ENCODE measurements around the gene DGKE. TPM values are rescaled to one million over a fixed set of nuclear protein-coding genes. Genes with fewer than 3 reads are reported as not detected.

The DGKE gene
- total and polyA plus RNA-seq, 2 of the 13 experiments (the other 11 are each of a cell fraction or from before 2014, with no cell fraction given), result 3.2 to 5.3 TPM

DNA sequence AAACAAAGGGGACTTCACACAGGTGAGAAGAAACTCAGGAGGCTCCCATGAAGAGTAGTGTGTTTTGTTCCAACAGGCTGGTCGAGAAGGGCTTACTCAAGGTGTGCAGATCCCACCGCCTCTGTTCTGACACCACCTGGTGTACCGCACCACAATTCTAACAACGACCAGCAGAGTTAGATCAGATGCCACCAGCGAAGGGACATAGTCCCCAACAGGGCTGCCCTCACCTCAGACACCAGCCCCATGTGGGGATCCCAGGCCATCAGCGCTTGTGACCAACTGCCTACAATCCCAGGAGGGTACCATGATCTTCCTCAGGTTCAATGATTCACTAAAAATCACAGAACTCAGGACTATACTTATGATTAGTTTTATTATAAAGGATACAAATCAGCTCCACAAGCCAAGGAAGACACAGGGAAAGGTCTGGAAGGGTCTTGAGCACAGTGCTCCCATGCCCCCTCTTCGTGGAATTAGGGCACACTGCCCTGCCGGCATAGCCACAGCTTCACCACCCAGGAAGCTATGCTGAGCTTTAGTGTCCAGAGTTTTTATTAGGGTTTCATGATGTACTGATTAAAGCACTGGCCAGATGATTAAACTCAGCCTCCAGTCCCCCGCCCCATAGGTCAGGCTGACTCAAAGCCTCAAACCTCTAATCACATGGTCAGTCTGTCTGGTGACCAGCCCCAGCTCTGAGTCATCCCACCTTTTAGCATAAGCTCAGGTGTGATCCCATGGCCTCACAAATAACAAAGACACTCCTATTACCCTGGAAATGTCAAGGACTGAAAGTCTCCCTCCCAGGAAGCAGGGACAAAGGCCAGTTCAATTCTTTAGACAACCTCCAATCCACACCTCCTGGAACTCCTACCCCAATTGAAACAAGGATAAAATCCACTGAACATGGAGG is 53.9 kb downstream of the DGKE start (continued):
- TF ChIP-seq ZNF572 (CRISPR knock-in tag; IDR thresholded peaks at IDR 0.05), result no peak
- TF ChIP-seq, protein P1, sequence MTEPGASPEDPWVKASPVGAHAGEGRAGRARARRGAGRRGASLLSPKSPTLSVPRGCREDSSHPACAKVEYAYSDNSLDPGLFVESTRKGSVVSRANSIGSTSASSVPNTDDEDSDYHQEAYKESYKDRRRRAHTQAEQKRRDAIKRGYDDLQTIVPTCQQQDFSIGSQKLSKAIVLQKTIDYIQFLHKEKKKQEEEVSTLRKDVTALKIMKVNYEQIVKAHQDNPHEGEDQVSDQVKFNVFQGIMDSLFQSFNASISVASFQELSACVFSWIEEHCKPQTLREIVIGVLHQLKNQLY (CRISPR knock-in tag; IDR thresholded peaks at IDR 0.05), result no peak

DNA sequence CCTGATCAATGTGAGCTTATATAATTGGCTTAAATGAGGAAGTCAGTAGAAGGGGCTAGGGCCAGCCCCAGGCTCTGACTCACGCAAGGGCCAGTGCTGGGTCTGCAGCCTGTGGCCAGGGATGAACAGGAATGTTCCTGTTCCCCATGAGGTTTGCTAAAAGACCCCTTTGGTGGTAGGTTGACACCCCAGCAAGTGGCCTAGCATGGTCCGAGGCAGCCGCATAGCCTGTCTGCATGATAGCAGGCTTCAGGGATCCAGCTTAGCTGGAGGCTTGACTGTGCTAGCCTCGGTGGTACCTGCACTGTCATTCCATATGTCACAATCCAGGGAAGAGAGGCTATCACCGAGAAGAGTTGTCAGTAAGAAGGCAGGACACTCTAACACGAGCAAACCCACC is 56.4 kb downstream of the DGKE start:
- no peak for ATAC-seq
- 100% methylated on average over 4 of the region's 6 CpGs for WGBS (ENCODE audit: low lambda C conversion rate)
- BruUV-seq (replicated peaks), result no TSS peak

More for the DNA sequence above, 56.4 kb downstream of the DGKE start:
- Histone ChIP-seq H3K36me3 (replicated peaks in 1 of 2; ENCODE audit: control insufficient read depth in 1 of 2, insufficient read depth in 2 of 2, low read length in 2 of 2) (peaks cover 28 to 52% of the 10 kb centered on the region in 2 experiments), H3K79me2 (ENCODE audit: insufficient read depth, low read length) (no peaks in the 10 kb centered on the region), H3K9ac (ENCODE audit: insufficient read depth, low read depth, low read length) (no peak overlapping the region), H3K27me3 (ENCODE audit: control insufficient read depth in 1 of 2, insufficient read depth in 2 of 2, low read length in 2 of 2) (no peaks in the 10 kb centered on the region), H3K4me2 (ENCODE audit: low read depth, low read length) (no peak overlapping the region), H3K9me3 (ENCODE audit: low read length) (peaks cover 12% of the 10 kb centered on the region), H4K20me1 (ENCODE audit: insufficient read depth, low read length) (no peaks in the 10 kb centered on the region; the same call in 1 of the 2 replicates), H3K4me1 (ENCODE audit: insufficient read depth, low read length) (peaks cover 34% of the 10 kb centered on the region), H3K4me3 (replicated peaks in 1 of 3; ENCODE audit: insufficient read depth in 1 of 3, low read depth in 2 of 3, low read length in 3 of 3) (no peak overlapping the region), H3K27ac (ENCODE audit: extremely low read length, insufficient read depth, low read length) (no peak overlapping the region), H2AFZ (ENCODE audit: low read length) (no peak overlapping the region)
- ChIA-PET POLR2A (interaction anchor here (1.2 to 1.3 kb wide), 2 partner anchors 9 to 24 kb away, joined by 3 read pairs; partner anchors contain the start of gene TRIM25), CTCF (ENCODE audit: low intra/inter-chr PET ratio, low total read pairs) (no interaction called here)
- FAIRE-seq (no peak), DNase-seq (ENCODE audit: low spot score) (no peak)
- TF ChIP-seq JUN (CRISPR knock-in tag; IDR thresholded peaks at IDR 0.05), result no peak
- peak; percentile 57 for TF ChIP-seq RBM22 (optimal IDR thresholded peaks at IDR 0.05; ENCODE audit: low read length)
- 0 out of 2 replicates have a peak, but pooled peaks have one; percentile 17 for TF ChIP-seq POLR2AphosphoS5 (IDR thresholded peaks at IDR 0.05; ENCODE audit: low read depth, low read length)
- TF ChIP-seq, protein P2, sequence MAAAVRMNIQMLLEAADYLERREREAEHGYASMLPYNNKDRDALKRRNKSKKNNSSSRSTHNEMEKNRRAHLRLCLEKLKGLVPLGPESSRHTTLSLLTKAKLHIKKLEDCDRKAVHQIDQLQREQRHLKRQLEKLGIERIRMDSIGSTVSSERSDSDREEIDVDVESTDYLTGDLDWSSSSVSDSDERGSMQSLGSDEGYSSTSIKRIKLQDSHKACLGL (CRISPR knock-in tag; IDR thresholded peaks at IDR 0.05), result no peak
- in situ Hi-C loops (cut with HindIII; ENCODE audit: extremely low pct_ligation_motif_present, low pct_unique_long_range_greater_than_20kb), result no loop called here
- intact Hi-C loops (cut with micrococcal nuclease; ENCODE audit: unreplicated experiment), result loop anchor here (10.0 kb wide), 1 partner anchor 54 kb away; no protein-coding TSS in a partner anchor

Data from HepG2 (cell line).